A549 (cell line): ENCODE data around the gene JARID2. TPM values are rescaled to one million over a fixed set of nuclear protein-coding genes. Genes with fewer than 3 reads are reported as not detected.

Experiments
- ATAC-seq, 2 experiments: fragments of 200-7000 bp in 1 of 2; fragments of >200 bp in 1 of 2; cut with Nextera tagmentation in 1 of 2; cut with Tn5 transposase in 1 of 2; 3 replicates each; pipeline versions ENCODE4 v1.8.0 to v1.9.1; 2018 to 2020; ENCODE audit warnings: mild to moderate bottlenecking in 1 of 2, moderate library complexity in 1 of 2
- CTCF ChIA-PET: fragments of 300-600 bp; sonication (Branson Sonifier 250); formaldehyde crosslinking; extraction: SDS; loops from one replicate; lab custom pipeline; 2021; ENCODE audit warnings: antibody characterized with exemption, inconsistent platforms; lab: Yijun Ruan, JAX
- POLR2A ChIA-PET: fragments of 350-600 bp; formaldehyde crosslinking; extraction: SDS; loops from one replicate; lab custom pipeline; 2021; ENCODE audit warnings: antibody characterized with exemption, inconsistent platforms; lab: Yijun Ruan, JAX
- DNase-seq, 2 experiments: peaks; one replicate each; pipeline versions ENCODE4 v3.0.0 to v3.0.0-alpha.2; 2011 to 2016; ENCODE audit warnings: low read depth in 1 of 2, low spot score in 1 of 2
- FAIRE-seq: peaks from 2 replicates; lab custom pipeline; 2011; peaks lifted over from hg19 to GRCh38; lab: Jason Lieb, UNC
- H3K27ac ChIP-seq, 2 experiments: fragments of >200 bp; sonication (Bioruptor Twin); formaldehyde crosslinking; 3 replicates each; pipeline ENCODE4 v1.5.1; 2016 to 2017
- H3K4me1 ChIP-seq: fragments of >200 bp; sonication (Bioruptor Twin); formaldehyde crosslinking; 3 replicates; pipeline ENCODE4 v1.6.1; 2016
- H3K4me2 ChIP-seq: fragments of >200 bp; sonication (Bioruptor Twin); formaldehyde crosslinking; 3 replicates; pipeline ENCODE4 v1.6.1; 2016
- H3K4me3 ChIP-seq: fragments of >200 bp; sonication (Bioruptor Twin); formaldehyde crosslinking; 3 replicates; pipeline ENCODE4 v1.5.1; 2016
- H3K9me3 ChIP-seq: fragments of >200 bp; sonication (Bioruptor Twin); formaldehyde crosslinking; 3 replicates; pipeline ENCODE4 v1.6.1; 2016
- ATOH8 ChIP-seq: fragments of 250-450 bp; sonication (Bioruptor Pico); IDR thresholded peaks from 2 replicates; pipeline ENCODE4 v1.5.0; 2020; ENCODE audit warnings: low read depth, mild to moderate bottlenecking, moderate library complexity
- BCL3 ChIP-seq: fragments of >200 bp; sonication (Bioruptor Twin); formaldehyde crosslinking; IDR thresholded peaks from 3 replicates; pipeline ENCODE4 v1.6.1; 2016
- CBX2 ChIP-seq: fragments of 200-600 bp; sonication (generic); IDR thresholded peaks from 2 replicates; pipeline ENCODE4 v1.6.1; 2016; ENCODE audit warnings: low read depth, mild to moderate bottlenecking, borderline replicate concordance
- CEBPB ChIP-seq, 2 experiments: fragments of >200 bp in 1 of 2; sonication (Bioruptor Twin) in 1 of 2; formaldehyde crosslinking in 1 of 2; IDR thresholded peaks; 2 replicates each; pipeline ENCODE4 v1.6.1; 2012 to 2016
- CHD2 ChIP-seq: fragments of 150-350 bp; IDR thresholded peaks from 2 replicates; pipeline ENCODE4 v1.6.1; 2014; ENCODE audit warnings: low read length; ENCODE audit not compliant: partially characterized antibody
- CHD4 ChIP-seq: fragments of 200-600 bp; sonication (generic); IDR thresholded peaks from 2 replicates; pipeline ENCODE4 v1.6.1; 2016; ENCODE audit warnings: antibody characterized with exemption, mild to moderate bottlenecking, borderline replicate concordance
- CTCF ChIP-seq: fragments of >200 bp; sonication (Bioruptor Twin); formaldehyde crosslinking; IDR thresholded peaks from 3 replicates; pipeline ENCODE4 v1.5.1; 2016
- FOSB ChIP-seq: fragments of 250-450 bp; sonication (Bioruptor Pico); IDR thresholded peaks from 2 replicates; pipeline ENCODE4 v1.5.0; 2020; ENCODE audit warnings: mild to moderate bottlenecking, moderate library complexity
- FOSL2 ChIP-seq, 2 experiments: fragments of 450-650 bp in 1 of 2; fragments of >200 bp in 1 of 2; sonication (Bioruptor Twin) in 1 of 2; formaldehyde crosslinking; IDR thresholded peaks; 2 replicates each; pipeline versions ENCODE4 v1.5.0 to v1.6.1; 2016 to 2020; ENCODE audit warnings: mild to moderate bottlenecking in 1 of 2, moderate library complexity in 1 of 2
- GATA3 ChIP-seq: IDR thresholded peaks from 2 replicates; pipeline ENCODE4 v1.6.1; 2012; ENCODE audit warnings: borderline replicate concordance
- HOXA7 ChIP-seq: fragments of 250-450 bp; sonication (Bioruptor Pico); IDR thresholded peaks from 2 replicates; pipeline ENCODE4 v1.5.0; 2020; ENCODE audit warnings: mild to moderate bottlenecking, moderate library complexity
- HOXB5 ChIP-seq: fragments of 250-450 bp; sonication (Bioruptor Pico); IDR thresholded peaks from 2 replicates; pipeline ENCODE4 v1.5.0; 2020; ENCODE audit warnings: mild to moderate bottlenecking, moderate library complexity
- KDM1A ChIP-seq: fragments of 200-600 bp; sonication (generic); IDR thresholded peaks from 2 replicates; pipeline ENCODE4 v1.6.1; 2016; ENCODE audit warnings: low read depth, mild to moderate bottlenecking
- MAFK ChIP-seq: fragments of 450-650 bp; IDR thresholded peaks from 2 replicates; pipeline ENCODE4 v1.6.1; 2014; ENCODE audit not compliant: partially characterized antibody
- MAZ ChIP-seq: fragments of 150-350 bp; IDR thresholded peaks from 2 replicates; pipeline ENCODE4 v1.6.1; 2014; ENCODE audit warnings: antibody characterized with exemption, low read depth, low read length, borderline replicate concordance
- NPAS2 ChIP-seq: fragments of 250-450 bp; sonication (Bioruptor Pico); IDR thresholded peaks from 2 replicates; pipeline ENCODE4 v1.8.0; 2022; ENCODE audit warnings: mild to moderate bottlenecking, moderate library complexity, borderline replicate concordance
- NR3C1 ChIP-seq: fragments of >200 bp; sonication (Bioruptor Twin); formaldehyde crosslinking; IDR thresholded peaks from 3 replicates; pipeline ENCODE4 v1.6.1; 2017
- POLR2A ChIP-seq: IDR thresholded peaks from 2 replicates; pipeline ENCODE4 v1.6.1; 2012; ENCODE audit warnings: mild to moderate bottlenecking, low read length
- POLR2AphosphoS2 ChIP-seq: conservative IDR thresholded peaks from 2 replicates; pipeline ENCODE4 v1.6.1; 2012; ENCODE audit warnings: low read length, improper control_type of control experiment, inconsistent platforms
- RAD21 ChIP-seq, 2 experiments: fragments of >200 bp in 1 of 2; sonication (Bioruptor Twin) in 1 of 2; formaldehyde crosslinking in 1 of 2; IDR thresholded peaks in 1 of 2; conservative IDR thresholded peaks in 1 of 2; 2 replicates in 1 of 2; 3 replicates in 1 of 2; pipeline ENCODE4 v1.6.1; 2012 to 2018; ENCODE audit warnings: inconsistent platforms in 1 of 2
- RFX5 ChIP-seq: fragments of 450-650 bp; IDR thresholded peaks from 2 replicates; pipeline ENCODE4 v1.7.1; 2014; ENCODE audit warnings: antibody characterized with exemption, mild to moderate bottlenecking, moderate library complexity
- TFCP2L1 ChIP-seq: fragments of 250-450 bp; sonication (Bioruptor Pico); IDR thresholded peaks from 2 replicates; pipeline ENCODE4 v1.5.0; 2021; ENCODE audit warnings: mild to moderate bottlenecking
- TP53 ChIP-seq: fragments of 250-450 bp; sonication (Bioruptor Pico); IDR thresholded peaks from 2 replicates; pipeline ENCODE4 v1.5.0; 2021; ENCODE audit warnings: mild to moderate bottlenecking, moderate library complexity
- ZSCAN20 ChIP-seq: fragments of 250-450 bp; sonication (Bioruptor Pico); IDR thresholded peaks from 2 replicates; pipeline ENCODE4 v1.8.0; 2022; ENCODE audit warnings: mild to moderate bottlenecking, moderate library complexity
- WGBS: methylation state at CpG from one replicate; pipeline ENCODE4 v1.1.6; 2017; ENCODE audit errors: missing lambda C conversion rate; 5-methylcytosine and 5-hydroxymethylcytosine counted together
- polyA plus RNA-seq, 4 experiments: library from polyadenylated mRNA; depleted of rRNA in 3 of 4; stranded (reverse); fragments of >200 nt; fragmentation: RNase III in 1 of 4; extraction: RNeasy Plus Mini Kit Qiagen cat#74134 plus additional on column Dnase treatment in 1 of 4; gene quantifications; 2 replicates in 3 of 4; 3 replicates in 1 of 4; pipeline ENCODE4 v1.2.3, GENCODE V29; 2011 to 2017
- TF ChIP-seq, protein P1 (sequence below): fragments of 250-450 bp; sonication (Bioruptor Pico); IDR thresholded peaks from 2 replicates; pipeline ENCODE4 v1.5.0; 2021; ENCODE audit warnings: mild to moderate bottlenecking, moderate library complexity, borderline replicate concordance

JARID2 gene
- polyA plus RNA-seq, 2 of the 4 experiments (the other 2 are of a cell fraction) = 7.8 to 8.3 TPM

DNA sequence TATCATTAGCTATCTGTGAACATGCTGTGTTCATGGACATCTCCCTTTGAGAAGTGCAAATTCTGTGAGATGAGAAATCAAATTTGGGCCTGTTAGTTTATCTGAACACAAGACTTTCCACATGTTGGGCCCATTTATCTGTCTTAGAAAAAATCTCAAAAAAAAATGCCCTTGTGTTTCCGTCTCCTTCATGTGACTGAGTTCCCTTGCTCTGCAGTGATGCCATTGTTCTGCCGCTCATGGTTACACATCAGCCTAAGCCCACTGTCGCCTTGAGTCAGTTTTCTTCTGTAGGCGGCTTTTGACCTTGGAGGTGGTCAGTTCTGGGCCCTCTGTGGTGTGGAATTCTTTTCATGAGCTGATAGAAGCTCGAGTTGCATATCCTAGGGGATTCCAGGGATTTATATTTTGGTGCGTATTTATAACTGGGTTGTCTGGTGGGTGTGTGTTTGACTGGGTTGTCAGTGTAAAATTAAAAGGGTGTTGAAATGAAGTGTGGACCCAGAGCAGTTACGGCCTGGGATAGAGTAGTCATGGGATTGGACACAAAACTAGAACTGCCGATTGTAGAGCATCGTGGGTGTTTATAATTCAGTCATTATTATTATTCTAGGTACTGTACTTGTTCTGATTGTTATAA, 156.7 kb downstream of the JARID2 start:
- Histone ChIP-seq H3K4me1 (peaks cover 40% of the 10 kb centered on the region), H3K9me3 (no peaks in the 10 kb centered on the region), H3K4me3 (no peak overlapping the region), H3K4me2 (peak overlapping the region; percentile 69; the same call in 1 of the 3 replicates), H3K27ac (no peak overlapping the region; a peak in 1 of 6 replicates)
- DNase-seq = no peak
- CTCF ChIA-PET = interaction anchor here (0.7 to 1.5 kb wide), 4 partner anchors 12 to 192 kb away, joined by 3 read pairs; no protein-coding TSS in a partner anchor
- ATAC-seq = no peak
- TF ChIP-seq FOSL2 (IDR thresholded peaks at IDR 0.05) = no peak
- TF ChIP-seq FOSL2 (CRISPR knock-in tag; IDR thresholded peaks at IDR 0.05) = no peak
- no peak for FAIRE-seq
- POLR2A ChIA-PET = no interaction called here
- WGBS = 85% methylated on average over 9 of the region's 9 CpGs

- DNase-seq (no peak), ATAC-seq (no peak), FAIRE-seq (no peak)
- H3K27ac ChIP-seq = no peak overlapping the region
- no peak overlapping the region for H3K4me3 ChIP-seq
- H3K4me2 ChIP-seq = no peak overlapping the region
- CTCF ChIA-PET = interaction anchor here (1.4 to 1.5 kb wide), 2 partner anchors 13 to 15 kb away, joined by 3 read pairs; no protein-coding TSS in a partner anchor
- 93% methylated on average over 6 of the region's 6 CpGs for WGBS
- H3K9me3 ChIP-seq = no peaks in the 10 kb centered on the region
- POLR2A ChIA-PET = no interaction called here
- no peak for TF ChIP-seq CEBPB (IDR thresholded peaks at IDR 0.05)
- TF ChIP-seq RFX5 = no peak
- TF ChIP-seq ATOH8 (CRISPR knock-in tag) = no peak
- TF ChIP-seq POLR2A = no peak
- TF ChIP-seq HOXB5 = no peak
- TF ChIP-seq CHD4 = no peak
- no peak for TF ChIP-seq GATA3
- no peak for TF ChIP-seq TFCP2L1
- TF ChIP-seq POLR2AphosphoS2 = no peak
- no peak for TF ChIP-seq NR3C1
- no peak for TF ChIP-seq CBX2
- TF ChIP-seq FOSB = no peak
- TF ChIP-seq CHD2 = no peak
- TF ChIP-seq HOXA7 (CRISPR knock-in tag) = no peak
- TF ChIP-seq CTCF = no peak
- TF ChIP-seq, all 56 proteins: peak for 0
- peaks cover 40% of the 10 kb centered on the region for H3K4me1 ChIP-seq
Observed at GRCh38 chr6:15403094-15403755, 157.4 kb downstream of the JARID2 start.

GRCh38 chr6:15404685-15404980, 158.8 kb downstream of the JARID2 start:
- CTCF ChIA-PET = interaction anchor here (0.7 kb wide), 1 partner anchor 1215 kb away, joined by 3 read pairs; no protein-coding TSS in a partner anchor
- no peak for DNase-seq
- no peak for FAIRE-seq
- ATAC-seq = no peak
- Histone ChIP-seq H3K4me3 (no peak overlapping the region), H3K4me1 (peaks cover 38% of the 10 kb centered on the region), H3K27ac (no peak overlapping the region), H3K4me2 (no peak overlapping the region), H3K9me3 (no peaks in the 10 kb centered on the region)
- POLR2A ChIA-PET = no interaction called here
- TF ChIP-seq MAZ (no peak), MAFK (no peak), POLR2AphosphoS2 (no peak), BCL3 (no peak), RAD21 (conservative IDR thresholded peaks at IDR 0.05 in 1 of 2, IDR thresholded peaks at IDR 0.05 in 1 of 2) (no peak), TP53 (CRISPR knock-in tag) (no peak), ZSCAN20 (CRISPR knock-in tag) (no peak), KDM1A (no peak), NPAS2 (CRISPR knock-in tag) (no peak), ATOH8 (CRISPR knock-in tag) (no peak)
- TF ChIP-seq, protein P1, sequence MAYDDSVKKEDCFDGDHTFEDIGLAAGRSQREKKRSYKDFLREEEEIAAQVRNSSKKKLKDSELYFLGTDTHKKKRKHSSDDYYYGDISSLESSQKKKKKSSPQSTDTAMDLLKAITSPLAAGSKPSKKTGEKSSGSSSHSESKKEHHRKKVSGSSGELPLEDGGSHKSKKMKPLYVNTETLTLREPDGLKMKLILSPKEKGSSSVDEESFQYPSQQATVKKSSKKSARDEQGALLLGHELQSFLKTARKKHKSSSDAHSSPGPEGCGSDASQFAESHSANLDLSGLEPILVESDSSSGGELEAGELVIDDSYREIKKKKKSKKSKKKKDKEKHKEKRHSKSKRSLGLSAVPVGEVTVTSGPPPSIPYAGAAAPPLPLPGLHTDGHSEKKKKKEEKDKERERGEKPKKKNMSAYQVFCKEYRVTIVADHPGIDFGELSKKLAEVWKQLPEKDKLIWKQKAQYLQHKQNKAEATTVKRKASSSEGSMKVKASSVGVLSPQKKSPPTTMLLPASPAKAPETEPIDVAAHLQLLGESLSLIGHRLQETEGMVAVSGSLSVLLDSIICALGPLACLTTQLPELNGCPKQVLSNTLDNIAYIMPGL (CRISPR knock-in tag) = no peak
